Hepatocyte (in vitro differentiated cells): ENCODE measurements around the gene CITED4.

Source experiments
- EZH2 ChIP-seq: fragments of 200-600 bp; sonication (generic); IDR thresholded peaks from 2 replicates; pipeline ENCODE4 v1.6.1; 2016; ENCODE audit warnings: antibody characterized with exemption, mild to moderate bottlenecking, borderline replicate concordance
- EZH2phosphoT487 ChIP-seq: fragments of 200-600 bp; sonication (generic); IDR thresholded peaks from one replicate; pipeline ENCODE4 v1.6.1; 2018; ENCODE audit warnings: antibody characterized with exemption, mild to moderate bottlenecking, low read depth, moderate library complexity; ENCODE audit not compliant: unreplicated experiment, severe bottlenecking
- TF ChIP-seq, protein P1 (sequence below): fragments of 200-600 bp; sonication (generic); IDR thresholded peaks from 2 replicates; pipeline ENCODE4 v1.5.1; 2016; ENCODE audit warnings: antibody characterized with exemption, mild to moderate bottlenecking; ENCODE audit not compliant: poor library complexity

DNA sequence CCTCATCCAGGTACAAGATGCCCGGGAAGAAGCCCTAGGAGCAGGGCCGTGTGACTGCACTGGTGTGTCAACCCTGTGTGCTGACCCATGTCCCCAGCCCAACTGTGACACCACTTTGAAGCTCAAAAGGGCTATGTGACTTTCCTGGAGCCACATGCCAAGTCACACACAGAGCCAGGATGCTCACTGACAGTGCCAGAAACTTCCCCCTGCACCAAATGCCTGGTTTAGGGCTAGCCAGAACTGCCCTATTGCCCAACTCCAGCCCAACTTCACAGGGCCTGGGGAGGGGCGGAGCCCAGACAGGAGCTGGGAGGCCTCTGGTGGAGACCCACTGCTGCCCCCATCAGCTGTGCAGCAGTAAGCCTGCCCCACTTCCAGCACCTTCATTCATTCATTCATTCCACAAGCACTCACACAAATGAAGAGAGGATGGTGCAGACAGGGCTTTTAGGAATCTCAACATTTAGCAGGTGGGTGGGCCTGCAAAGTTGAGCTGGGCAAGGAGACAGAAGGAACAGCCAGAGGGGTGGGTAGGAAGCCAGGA lies 41.8 kb downstream of the CITED4 start:
- TF ChIP-seq EZH2 (no peak), EZH2phosphoT487 (no peak)
- TF ChIP-seq, protein P1, sequence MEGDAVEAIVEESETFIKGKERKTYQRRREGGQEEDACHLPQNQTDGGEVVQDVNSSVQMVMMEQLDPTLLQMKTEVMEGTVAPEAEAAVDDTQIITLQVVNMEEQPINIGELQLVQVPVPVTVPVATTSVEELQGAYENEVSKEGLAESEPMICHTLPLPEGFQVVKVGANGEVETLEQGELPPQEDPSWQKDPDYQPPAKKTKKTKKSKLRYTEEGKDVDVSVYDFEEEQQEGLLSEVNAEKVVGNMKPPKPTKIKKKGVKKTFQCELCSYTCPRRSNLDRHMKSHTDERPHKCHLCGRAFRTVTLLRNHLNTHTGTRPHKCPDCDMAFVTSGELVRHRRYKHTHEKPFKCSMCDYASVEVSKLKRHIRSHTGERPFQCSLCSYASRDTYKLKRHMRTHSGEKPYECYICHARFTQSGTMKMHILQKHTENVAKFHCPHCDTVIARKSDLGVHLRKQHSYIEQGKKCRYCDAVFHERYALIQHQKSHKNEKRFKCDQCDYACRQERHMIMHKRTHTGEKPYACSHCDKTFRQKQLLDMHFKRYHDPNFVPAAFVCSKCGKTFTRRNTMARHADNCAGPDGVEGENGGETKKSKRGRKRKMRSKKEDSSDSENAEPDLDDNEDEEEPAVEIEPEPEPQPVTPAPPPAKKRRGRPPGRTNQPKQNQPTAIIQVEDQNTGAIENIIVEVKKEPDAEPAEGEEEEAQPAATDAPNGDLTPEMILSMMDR = no peak
